ENCODE data around the gene RSPH1. TPM values are rescaled to one million over a fixed set of nuclear protein-coding genes. Genes with fewer than 3 reads are reported as not detected.

The RSPH1 gene
- total RNA-seq, 1 experiment from 2014 or later, result not detected

DNA sequence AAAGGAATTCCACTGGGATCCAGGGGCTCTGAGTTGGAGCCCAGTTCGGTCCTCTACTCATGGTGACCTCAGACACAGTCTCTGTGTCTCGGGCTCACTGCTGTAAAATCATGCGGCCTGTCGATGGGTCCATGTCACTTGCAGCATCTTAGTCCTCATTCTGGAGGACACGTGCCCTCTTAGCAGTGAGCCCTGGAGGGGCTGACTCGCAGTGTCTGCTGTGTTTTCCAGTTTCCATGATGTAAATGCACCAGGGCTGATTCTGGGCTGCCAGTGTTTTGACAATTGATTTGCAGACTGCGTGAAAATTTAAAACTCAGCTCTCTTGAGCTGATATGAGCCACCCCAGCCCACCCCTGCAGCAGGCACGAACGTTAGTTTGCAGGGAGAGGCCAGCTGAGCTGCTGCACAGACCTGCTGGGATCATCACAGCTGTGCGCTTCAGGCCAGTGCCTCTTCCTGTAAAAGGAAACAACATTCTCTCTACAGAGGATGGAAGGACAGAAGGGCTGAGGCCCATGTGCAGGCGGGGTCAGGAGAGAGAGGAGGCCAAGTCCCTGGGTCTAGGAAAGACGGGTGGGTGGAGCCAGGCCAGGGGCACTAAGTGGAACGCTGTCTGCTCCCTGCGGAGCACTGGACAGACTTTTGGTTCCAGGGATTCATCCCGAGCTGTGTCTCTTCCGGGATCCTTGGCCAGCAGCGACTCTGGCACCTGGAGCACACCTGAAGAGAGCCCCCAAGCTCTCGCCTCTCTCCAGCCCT, 42.6 kb downstream of the RSPH1 start:
- Histone ChIP-seq H3K4me1 (peaks cover 15% of the 10 kb centered on the region), H3K36me3 (no peaks in the 10 kb centered on the region), H3K27me3 (no peaks in the 10 kb centered on the region), H3K4me3 (0 out of 2 replicates have a peak overlapping the region, but pooled peaks have one; percentile 6), H3K9me3 (replicated peaks) (no peaks in the 10 kb centered on the region), H3K27ac (no peak overlapping the region)
- peak; percentile 42 to 69 for DNase-seq

GRCh38 chr21:42452401-42453223, 43.4 kb downstream of the RSPH1 start:
- Histone ChIP-seq H3K27me3 (no peaks in the 10 kb centered on the region), H3K27ac (no peak overlapping the region), H3K36me3 (no peaks in the 10 kb centered on the region), H3K9me3 (replicated peaks) (no peaks in the 10 kb centered on the region), H3K4me3 (no peak overlapping the region), H3K4me1 (peaks cover 15% of the 10 kb centered on the region)
- DNase-seq, result no peak

DNA sequence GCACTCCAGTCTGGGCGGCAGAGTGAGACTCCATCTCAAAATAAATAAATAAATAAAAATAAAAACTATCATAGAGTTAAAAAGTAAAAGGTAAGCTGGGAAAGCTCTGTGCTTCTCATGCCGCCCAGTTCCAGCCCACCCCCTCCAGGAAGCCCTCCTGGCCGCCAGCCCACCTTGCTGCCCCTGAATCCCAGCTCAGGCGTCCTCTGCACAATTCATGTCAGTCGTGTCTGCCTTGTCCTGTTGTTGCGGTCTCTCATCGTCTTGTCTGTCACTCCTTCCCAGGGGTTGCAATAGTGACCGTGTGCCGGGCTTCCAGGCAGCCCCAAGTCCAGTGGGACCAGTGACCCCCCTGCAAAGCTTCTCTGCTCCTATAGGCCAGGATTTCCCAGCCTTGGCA, 44.1 kb downstream of the RSPH1 start:
- DNase-seq, result no peak
- Histone ChIP-seq H3K27me3 (no peaks in the 10 kb centered on the region), H3K36me3 (no peaks in the 10 kb centered on the region), H3K9me3 (replicated peaks) (no peaks in the 10 kb centered on the region), H3K4me1 (peaks cover 15% of the 10 kb centered on the region), H3K4me3 (no peak overlapping the region), H3K27ac (no peak overlapping the region)

DNA sequence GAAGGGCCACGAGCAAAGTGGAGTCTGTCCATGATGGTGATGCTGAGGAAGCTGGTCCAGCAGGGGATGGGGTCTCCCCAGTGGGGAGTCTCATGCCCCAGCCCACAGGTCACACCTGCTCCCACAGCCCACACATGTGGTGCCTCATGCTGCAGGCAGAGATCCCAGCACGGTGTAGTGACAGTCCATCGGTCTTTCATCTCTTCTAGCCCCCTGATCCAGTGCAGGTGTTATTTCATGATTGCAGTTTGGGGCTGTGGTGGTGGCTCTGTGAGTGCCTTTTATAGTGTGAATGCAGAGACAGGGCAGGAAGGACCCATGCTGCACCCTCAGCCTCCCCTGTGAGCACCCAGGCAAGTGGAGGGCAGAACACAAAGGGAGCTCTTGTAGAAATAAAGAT, 47.3 kb downstream of the RSPH1 start:
- no peak for DNase-seq
- no peaks in the 10 kb centered on the region; the same call in 1 of the 2 replicates for H3K4me1 ChIP-seq
- no peak overlapping the region for H3K4me3 ChIP-seq
- H3K9me3 ChIP-seq (replicated peaks), result no peaks in the 10 kb centered on the region
- no peaks in the 10 kb centered on the region for H3K36me3 ChIP-seq
- H3K27me3 ChIP-seq, result no peaks in the 10 kb centered on the region
- H3K27ac ChIP-seq, result no peak overlapping the region

GRCh38 chr21:42447732-42448131, 48.3 kb downstream of the RSPH1 start:
- no peak overlapping the region for H3K4me3 ChIP-seq

GRCh38 chr21:42447182-42447581, 48.8 kb downstream of the RSPH1 start:
- H3K4me1 ChIP-seq, result no peaks in the 10 kb centered on the region; the same call in 1 of the 2 replicates
- no peaks in the 10 kb centered on the region for H3K9me3 ChIP-seq (replicated peaks)
- H3K27ac ChIP-seq, result no peak overlapping the region
- no peaks in the 10 kb centered on the region for H3K27me3 ChIP-seq
- no peak overlapping the region for H3K4me3 ChIP-seq
- no peaks in the 10 kb centered on the region for H3K36me3 ChIP-seq
- DNase-seq, result no peak

More at GRCh38 chr21:42447732-42448131, 48.3 kb downstream of the RSPH1 start:
- Histone ChIP-seq H3K9me3 (replicated peaks) (no peaks in the 10 kb centered on the region), H3K36me3 (no peaks in the 10 kb centered on the region), H3K4me1 (no peaks in the 10 kb centered on the region; the same call in 1 of the 2 replicates), H3K27me3 (no peaks in the 10 kb centered on the region), H3K27ac (no peak overlapping the region)
- DNase-seq, result no peak

DNA sequence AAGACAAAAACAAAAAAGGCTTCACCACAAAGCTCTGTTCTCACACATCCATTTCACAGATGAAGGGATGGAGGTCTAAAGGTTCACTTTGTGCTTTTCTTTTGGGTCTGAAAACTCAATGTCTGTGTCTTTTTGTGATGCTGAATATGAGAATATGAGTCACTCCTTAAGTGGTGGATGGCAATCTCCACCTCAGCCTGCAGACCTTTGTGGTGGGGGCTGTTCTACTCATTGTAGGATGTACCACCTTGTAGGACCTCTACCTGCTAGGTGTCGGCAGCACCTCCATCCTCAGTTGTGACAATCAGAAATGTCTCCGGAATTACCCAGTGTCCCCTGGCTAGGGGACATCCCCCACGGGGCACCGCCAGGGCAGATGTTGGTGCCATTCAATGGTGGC, 49.5 kb downstream of the RSPH1 start:
- H3K27ac ChIP-seq, result no peak overlapping the region
- H3K27me3 ChIP-seq, result no peaks in the 10 kb centered on the region
- no peak overlapping the region for H3K4me3 ChIP-seq
- no peaks in the 10 kb centered on the region for H3K36me3 ChIP-seq
- H3K9me3 ChIP-seq (replicated peaks), result no peaks in the 10 kb centered on the region
- no peak for DNase-seq
- H3K4me1 ChIP-seq, result no peaks in the 10 kb centered on the region; the same call in 1 of the 2 replicates

DNA sequence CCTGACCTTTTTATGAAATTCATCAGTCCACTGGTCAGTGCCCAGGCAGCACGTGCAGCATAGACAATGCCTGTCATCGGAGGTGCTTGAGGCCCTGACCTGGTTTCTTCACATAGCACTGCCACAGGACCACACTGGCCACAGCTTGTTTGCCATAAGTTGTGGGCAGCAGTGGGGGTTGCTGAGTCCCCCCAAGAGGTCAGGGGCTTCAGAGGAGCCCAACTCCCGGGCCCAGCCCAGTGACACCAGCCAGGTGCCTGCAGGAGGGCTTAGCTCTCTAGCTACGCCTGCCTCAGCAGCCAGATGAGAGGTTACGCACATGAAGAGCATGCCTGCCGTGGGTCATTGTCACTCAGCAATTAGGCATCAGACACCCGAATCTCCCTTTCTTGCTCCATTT, 50.7 kb downstream of the RSPH1 start:
- DNase-seq, result no peak
- no peak overlapping the region for H3K27ac ChIP-seq
- no peaks in the 10 kb centered on the region for H3K9me3 ChIP-seq (replicated peaks)
- H3K4me1 ChIP-seq, result no peaks in the 10 kb centered on the region; the same call in 1 of the 2 replicates
- H3K27me3 ChIP-seq, result no peaks in the 10 kb centered on the region
- H3K36me3 ChIP-seq, result no peaks in the 10 kb centered on the region
- no peak overlapping the region for H3K4me3 ChIP-seq

GRCh38 chr21:42444745-42445059, 51.3 kb downstream of the RSPH1 start:
- Histone ChIP-seq H3K9me3 (replicated peaks) (no peaks in the 10 kb centered on the region), H3K36me3 (no peaks in the 10 kb centered on the region), H3K4me1 (no peaks in the 10 kb centered on the region; the same call in 1 of the 2 replicates), H3K4me3 (no peak overlapping the region), H3K27ac (no peak overlapping the region), H3K27me3 (no peaks in the 10 kb centered on the region)
- no peak for DNase-seq

DNA sequence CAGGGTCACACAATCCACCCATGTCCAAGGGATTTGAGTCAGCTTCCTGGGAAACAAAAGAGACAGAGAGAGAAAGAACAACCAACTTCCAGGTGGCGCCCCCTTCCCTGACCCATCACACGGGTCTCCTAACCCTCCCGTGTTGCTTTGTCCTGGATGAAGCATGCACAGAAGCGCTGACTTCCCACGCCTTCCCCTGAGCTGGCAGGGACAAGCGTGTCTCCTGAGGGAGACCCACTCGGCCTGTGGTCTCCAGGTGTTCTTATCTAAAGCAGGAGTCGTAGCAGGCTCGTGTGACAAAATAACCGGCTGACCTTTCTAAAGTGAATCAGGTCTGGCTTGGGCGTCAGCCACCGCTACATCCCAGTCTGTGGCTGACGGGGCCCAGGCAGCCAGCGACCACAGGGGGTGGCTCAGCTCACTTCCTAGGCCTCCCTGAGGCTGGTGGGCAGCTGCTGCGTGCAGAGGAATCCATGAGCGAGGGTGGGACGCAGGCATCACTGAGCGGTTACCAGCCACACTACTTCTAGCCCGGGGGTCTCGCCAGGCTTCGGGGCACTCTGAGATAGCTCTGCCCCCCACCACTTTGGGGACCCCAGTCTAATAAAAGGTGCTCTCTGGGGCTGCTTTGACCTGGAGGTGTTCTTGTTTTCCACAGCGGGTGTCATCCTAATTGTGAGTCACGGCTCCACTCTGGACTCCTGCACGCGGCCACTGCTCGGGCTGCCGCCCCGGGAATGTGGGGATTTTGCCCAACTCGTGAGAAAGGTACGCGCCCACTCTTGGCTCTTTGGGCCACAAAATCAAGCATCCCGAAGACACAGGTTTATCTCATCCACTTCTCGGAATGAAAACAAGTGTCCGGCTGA, 51.9 kb downstream of the RSPH1 start:
- Histone ChIP-seq H3K27me3 (no peaks in the 10 kb centered on the region), H3K4me3 (no peak overlapping the region), H3K4me1 (no peaks in the 10 kb centered on the region), H3K27ac (no peak overlapping the region), H3K9me3 (replicated peaks) (no peaks in the 10 kb centered on the region), H3K36me3 (no peaks in the 10 kb centered on the region)
- no peak for DNase-seq

- no peak overlapping the region for H3K27ac ChIP-seq
- H3K27me3 ChIP-seq, result no peaks in the 10 kb centered on the region
- no peaks in the 10 kb centered on the region for H3K9me3 ChIP-seq (replicated peaks)
- no peak for DNase-seq
- H3K36me3 ChIP-seq, result no peaks in the 10 kb centered on the region
- H3K4me1 ChIP-seq, result no peaks in the 10 kb centered on the region
- H3K4me3 ChIP-seq, result no peak overlapping the region
These were observed 52.7 kb downstream of the RSPH1 start for GRCh38 chr21:42443181-42443785.

DNA sequence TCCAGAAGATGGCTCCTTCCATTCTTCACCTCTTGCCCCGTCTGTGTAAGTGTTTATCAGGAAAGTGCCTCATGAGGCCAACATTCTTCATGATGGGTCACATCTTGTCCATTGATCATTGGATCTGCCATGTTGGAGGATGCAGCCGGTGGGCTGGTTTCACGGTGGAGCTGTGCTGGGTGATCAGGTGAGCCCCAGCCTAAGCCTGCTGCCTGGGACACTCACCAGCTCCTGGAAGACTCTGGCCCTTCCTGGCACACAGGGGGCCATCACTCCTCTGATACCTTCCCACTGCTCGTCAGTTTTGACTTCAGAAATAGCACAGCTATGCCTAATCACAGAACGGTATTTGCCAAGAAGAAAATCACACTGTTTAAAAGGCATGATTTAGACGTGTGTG, 54.1 kb downstream of the RSPH1 start:
- DNase-seq, result no peak
- no peaks in the 10 kb centered on the region for H3K4me1 ChIP-seq

GRCh38 chr21:42440187-42440792, 55.7 kb downstream of the RSPH1 start:
- Histone ChIP-seq H3K4me3 (no peak overlapping the region), H3K36me3 (no peaks in the 10 kb centered on the region), H3K27ac (no peak overlapping the region), H3K4me1 (no peaks in the 10 kb centered on the region), H3K9me3 (replicated peaks) (no peaks in the 10 kb centered on the region), H3K27me3 (no peaks in the 10 kb centered on the region)
- DNase-seq, result no peak

More for the DNA sequence above, 54.1 kb downstream of the RSPH1 start:
- Histone ChIP-seq H3K27ac (no peak overlapping the region), H3K9me3 (replicated peaks) (no peaks in the 10 kb centered on the region), H3K27me3 (no peaks in the 10 kb centered on the region), H3K36me3 (no peaks in the 10 kb centered on the region), H3K4me3 (no peak overlapping the region)
